DMS79 treated with DMSO at 0.1 percent for 48 hours (cell line): Measurements from ENCODE around the gene TACR2.

Source experiments
- DNase-seq: peaks from one replicate; lab custom pipeline; 2025; lab: John Stamatoyannopoulos, UW

TACR2 gene

GRCh38 chr10:69403066-69403465 lies 13.7 kb downstream of the TACR2 start:
- DNase-seq = no peak

GRCh38 chr10:69402386-69402785 lies 14.3 kb downstream of the TACR2 start:
- no peak for DNase-seq

GRCh38 chr10:69401416-69401815 lies 15.3 kb downstream of the TACR2 start:
- no peak for DNase-seq

DNA sequence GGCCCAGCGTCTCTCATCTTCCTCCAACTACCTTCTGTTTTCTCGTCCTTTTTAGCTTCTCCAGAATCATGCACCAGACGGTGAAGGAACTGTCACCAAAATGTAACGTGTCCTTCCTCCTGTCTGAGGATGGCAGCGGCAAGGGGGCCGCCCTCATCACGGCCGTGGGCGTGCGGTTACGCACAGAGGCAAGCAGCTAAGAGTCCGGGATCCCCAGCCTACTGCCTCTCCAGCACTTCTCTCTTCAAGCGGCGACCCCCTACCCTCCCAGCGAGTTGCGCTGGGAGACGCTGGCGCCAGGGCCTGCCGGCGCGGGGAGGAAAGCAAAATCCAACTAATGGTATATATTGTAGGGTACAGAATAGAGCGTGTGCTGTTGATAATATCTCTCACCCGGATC lies 15.8 kb downstream of the TACR2 start:
- DNase-seq = no peak

GRCh38 chr10:69398466-69398865 lies 18.3 kb downstream of the TACR2 start:
- DNase-seq = no peak

- DNase-seq = no peak
These were observed 18.7 kb downstream of the TACR2 start for GRCh38 chr10:69397972-69398371.

GRCh38 chr10:69394020-69394419 lies 22.7 kb downstream of the TACR2 start:
- no peak for DNase-seq

GRCh38 chr10:69392481-69393000 lies 24.2 kb downstream of the TACR2 start:
- DNase-seq = peak; percentile 41

GRCh38 chr10:69391158-69391557 lies 25.6 kb downstream of the TACR2 start:
- DNase-seq = no peak

DNA sequence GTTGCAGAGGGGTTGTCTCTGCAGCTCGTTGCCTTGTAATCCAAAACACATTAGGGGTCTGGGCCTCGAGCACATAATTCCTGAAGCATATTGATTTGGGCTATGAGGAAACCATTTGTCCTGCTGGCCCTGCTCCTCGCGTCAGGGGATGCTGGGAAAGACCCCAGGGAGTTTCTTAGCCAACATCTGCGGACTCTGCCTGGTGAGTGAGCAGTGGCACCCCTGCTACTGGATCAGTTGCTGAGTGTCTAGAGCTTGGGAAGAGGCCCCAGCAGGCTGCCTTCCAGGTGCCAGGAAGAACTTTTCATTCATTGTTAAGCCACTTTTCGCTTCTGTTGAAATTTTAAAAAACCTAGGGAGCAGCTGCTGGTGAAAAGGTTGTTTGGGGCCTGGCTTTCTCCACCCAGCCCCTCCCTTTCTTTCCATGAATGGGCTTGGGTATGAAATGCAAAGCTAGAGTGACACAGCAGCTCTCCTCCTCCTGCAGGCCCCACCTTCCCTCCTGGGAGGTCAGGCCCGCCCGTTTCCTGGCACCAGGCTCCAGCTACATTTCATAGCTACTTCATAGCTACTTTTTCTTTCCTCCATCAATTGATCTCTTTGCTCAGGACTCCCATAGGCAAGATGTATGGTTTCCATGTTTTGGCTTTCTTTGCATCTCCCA lies 26.8 kb downstream of the TACR2 start:
- no peak for DNase-seq

- no peak for DNase-seq
These were observed 28.2 kb downstream of the TACR2 start for GRCh38 chr10:69388488-69388887.

GRCh38 chr10:69387500-69387899 lies 29.2 kb downstream of the TACR2 start:
- DNase-seq = no peak

GRCh38 chr10:69385454-69386350 lies 31.0 kb downstream of the TACR2 start:
- no peak for DNase-seq

DNA sequence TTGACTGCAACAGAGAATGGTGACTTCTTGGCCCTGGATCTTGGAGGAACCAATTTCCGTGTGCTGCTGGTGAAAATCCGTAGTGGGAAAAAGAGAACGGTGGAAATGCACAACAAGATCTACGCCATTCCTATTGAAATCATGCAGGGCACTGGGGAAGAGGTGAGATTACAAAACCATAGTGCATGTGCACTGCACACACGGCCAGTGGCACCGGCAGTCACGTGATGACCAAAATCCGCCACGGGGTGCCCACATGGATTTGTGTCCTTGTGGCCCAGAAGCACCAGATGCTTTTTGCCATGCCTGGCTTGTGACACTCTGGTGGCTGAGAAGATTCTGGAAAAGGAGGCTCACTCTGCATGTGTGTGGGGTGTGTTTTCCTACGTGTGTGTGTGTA lies 32.4 kb downstream of the TACR2 start:
- DNase-seq = no peak

- no peak for DNase-seq
These were observed 33.2 kb downstream of the TACR2 start for GRCh38 chr10:69383558-69383957.

- DNase-seq = no peak
These were observed 34.2 kb downstream of the TACR2 start for GRCh38 chr10:69382382-69383117.

DNA sequence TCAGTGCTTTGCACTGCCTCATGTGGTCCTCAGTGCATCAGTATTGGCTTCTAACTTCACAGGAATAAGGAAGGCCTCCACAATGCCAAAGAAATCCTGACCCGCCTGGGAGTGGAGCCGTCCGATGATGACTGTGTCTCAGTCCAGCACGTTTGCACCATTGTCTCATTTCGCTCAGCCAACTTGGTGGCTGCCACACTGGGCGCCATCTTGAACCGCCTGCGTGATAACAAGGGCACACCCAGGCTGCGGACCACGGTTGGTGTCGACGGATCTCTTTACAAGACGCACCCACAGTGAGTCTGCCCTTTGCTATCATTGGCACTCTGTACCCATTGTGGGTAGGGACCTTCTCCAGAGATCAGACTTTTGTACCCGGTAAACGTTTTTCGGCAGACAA lies 36.9 kb downstream of the TACR2 start:
- no peak for DNase-seq

GRCh38 chr10:69377933-69378332 lies 38.8 kb downstream of the TACR2 start:
- no peak for DNase-seq

- no peak for DNase-seq
These were observed 39.5 kb downstream of the TACR2 start for GRCh38 chr10:69377191-69377590.

GRCh38 chr10:69376662-69377061 lies 40.1 kb downstream of the TACR2 start:
- no peak for DNase-seq

- no peak for DNase-seq
These were observed 41.2 kb downstream of the TACR2 start for GRCh38 chr10:69375307-69376151.

DNA sequence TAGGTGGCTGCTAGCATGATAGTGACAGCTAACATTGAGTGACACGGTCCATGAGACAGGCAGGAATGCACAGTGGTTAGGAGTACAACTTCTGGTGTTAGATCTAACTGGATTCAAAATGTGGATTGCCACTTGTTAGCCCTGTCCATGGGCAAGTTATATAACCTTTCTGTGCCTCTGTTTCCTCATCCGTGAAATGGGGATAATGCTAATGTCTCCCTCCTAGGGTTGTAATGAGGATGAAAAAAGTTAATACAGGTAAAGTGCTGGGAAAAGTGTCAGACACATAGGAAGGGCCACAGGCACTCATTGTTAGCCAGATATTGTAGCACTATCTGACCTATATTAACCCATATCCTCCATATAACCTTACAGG lies 41.8 kb downstream of the TACR2 start:
- no peak for DNase-seq
